Measurements from ENCODE around the gene PRSS21.

PRSS21 gene, protein sequence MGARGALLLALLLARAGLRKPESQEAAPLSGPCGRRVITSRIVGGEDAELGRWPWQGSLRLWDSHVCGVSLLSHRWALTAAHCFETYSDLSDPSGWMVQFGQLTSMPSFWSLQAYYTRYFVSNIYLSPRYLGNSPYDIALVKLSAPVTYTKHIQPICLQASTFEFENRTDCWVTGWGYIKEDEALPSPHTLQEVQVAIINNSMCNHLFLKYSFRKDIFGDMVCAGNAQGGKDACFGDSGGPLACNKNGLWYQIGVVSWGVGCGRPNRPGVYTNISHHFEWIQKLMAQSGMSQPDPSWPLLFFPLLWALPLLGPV

GRCh38 chr16:2816751-2817339 lies at the start of gene PRSS21:
Gene PRSS21 (plus strand): TSS chr16:2817237. CDS start chr16:2817269, 32 bp downstream.
- no peak for DNase-seq

GRCh38 chr16:2767891-2768290 lies 49.1 kb upstream of the PRSS21 start:
- no peak for DNase-seq

- DNase-seq, result no peak
Measured at GRCh38 chr16:2768403-2769089, 48.5 kb upstream of the PRSS21 start.

DNA sequence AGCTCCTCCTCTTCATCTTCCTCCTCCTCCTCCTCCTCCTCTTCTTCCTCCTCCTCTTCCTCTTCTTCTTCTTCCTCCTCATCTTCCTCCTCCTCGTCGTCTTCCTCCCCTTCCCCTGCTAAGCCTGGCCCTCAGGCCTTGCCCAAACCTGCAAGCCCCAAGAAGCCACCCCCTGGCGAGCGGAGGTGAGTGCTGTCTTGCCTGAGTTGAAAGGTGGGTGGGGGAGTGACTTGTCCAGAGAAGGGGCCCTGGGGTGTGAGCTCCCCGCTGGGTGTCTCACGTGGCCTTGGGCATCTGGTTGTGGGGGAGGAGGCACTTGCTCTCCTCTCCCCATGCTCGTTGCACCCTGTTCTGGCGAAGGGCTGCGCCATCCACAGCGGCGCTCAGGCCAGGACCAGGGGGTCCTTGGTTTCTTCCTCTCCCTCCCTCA lies 47.9 kb upstream of the PRSS21 start:
- no peak for DNase-seq

DNA sequence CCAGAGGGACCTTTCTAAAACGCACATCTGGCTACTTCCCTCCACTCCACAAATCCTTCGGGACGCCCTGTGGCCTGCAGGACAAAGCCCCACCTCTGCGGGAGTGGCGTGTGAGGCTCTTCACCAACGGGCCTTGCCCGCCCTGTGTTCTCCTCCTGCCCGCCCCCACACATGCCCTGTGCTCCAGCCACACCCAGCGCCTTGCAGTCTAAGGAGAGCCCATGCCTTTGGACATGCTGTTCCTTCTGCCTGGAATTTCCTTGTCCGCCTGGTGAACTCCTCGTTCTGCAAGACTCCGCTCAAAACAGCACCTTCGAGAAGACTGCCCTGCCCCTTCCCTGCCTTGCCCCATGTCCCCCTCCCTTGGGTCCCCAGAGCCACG lies 47.4 kb upstream of the PRSS21 start:
- no peak for DNase-seq

DNA sequence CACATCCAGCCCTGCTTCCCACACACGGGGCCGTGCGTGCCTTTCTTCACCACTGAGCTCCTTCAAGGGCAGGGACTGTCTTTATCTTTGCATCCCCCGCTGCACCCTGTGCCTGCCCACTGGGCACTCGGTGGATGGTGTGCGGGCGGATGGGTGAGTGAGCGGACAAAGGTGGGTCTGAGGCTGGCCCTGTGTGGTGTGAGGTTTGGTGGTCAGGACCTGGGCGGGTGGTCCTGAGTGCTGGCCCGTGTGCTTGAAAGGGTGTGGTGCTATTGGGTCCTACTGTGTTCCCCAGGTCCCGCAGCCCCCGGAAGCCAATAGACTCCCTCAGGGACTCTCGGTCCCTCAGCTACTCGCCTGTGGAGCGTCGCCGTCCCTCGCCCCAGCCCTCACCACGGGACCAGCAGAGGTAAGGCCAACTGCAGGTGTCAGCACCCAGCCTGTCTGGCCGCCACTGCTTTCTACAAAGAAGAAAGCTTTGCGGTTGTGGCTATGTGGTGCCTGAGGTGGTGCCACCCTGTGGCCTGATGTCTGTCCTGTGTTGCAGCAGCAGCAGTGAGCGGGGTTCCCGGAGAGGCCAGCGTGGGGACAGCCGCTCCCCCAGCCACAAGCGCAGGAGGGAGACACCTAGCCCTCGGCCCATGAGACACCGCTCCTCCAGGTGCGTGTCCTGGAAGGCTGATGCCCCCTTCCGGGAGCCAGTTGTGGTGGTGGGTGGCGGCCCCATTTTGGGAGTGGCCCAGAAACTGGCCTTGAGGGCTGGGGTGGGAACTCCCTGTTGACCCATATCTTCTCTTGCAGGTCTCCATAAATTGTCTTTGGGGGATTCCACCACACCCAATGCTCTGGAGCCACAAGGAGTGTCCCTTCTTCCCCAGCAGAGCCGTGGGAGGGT lies 46.7 kb upstream of the PRSS21 start:
- DNase-seq, result no peak

DNA sequence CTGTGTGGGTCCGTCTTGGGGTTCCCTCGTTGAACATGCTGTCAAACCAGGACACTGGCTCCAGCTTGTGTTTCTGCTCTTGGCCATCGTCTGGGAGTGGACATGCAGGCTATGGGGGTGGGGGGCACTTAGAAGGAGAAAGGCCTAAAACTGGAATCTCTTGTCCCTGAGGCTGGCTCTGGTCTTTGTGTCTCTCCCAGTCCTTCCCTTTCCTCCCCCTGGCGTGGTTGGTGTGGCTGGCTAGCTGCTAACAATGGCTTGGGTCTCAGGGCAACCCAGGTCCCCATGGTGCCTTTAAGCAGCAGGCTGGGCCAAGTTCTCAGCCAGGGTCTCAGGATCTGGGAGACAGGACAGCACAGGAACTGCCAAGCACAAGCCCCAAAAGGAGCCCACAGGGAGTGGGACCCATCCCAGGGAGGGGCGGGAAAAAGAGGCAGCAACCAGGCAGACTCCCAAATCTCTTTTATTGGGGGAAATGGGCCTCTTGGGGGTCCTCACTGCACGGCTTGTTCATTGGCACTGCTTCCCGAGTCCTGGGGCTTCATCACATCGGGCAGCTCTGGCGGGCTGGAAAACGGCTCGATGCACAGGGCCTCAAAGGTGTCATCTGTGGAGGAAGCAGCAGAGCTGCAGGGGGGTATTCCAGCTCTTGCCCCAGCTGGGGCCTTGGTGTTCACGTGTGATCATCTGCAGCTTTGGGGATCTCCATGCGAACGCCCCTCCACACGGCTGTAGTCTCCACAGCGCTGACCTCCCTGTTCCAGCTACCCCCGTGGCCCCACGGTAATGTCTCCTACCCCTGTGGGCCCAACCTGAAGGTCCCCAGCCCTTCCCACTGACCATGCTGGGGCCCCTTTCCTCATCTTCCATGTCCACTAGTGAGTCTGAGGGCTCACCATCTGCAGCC lies 45.3 kb upstream of the PRSS21 start:
- DNase-seq, result no peak

DNA sequence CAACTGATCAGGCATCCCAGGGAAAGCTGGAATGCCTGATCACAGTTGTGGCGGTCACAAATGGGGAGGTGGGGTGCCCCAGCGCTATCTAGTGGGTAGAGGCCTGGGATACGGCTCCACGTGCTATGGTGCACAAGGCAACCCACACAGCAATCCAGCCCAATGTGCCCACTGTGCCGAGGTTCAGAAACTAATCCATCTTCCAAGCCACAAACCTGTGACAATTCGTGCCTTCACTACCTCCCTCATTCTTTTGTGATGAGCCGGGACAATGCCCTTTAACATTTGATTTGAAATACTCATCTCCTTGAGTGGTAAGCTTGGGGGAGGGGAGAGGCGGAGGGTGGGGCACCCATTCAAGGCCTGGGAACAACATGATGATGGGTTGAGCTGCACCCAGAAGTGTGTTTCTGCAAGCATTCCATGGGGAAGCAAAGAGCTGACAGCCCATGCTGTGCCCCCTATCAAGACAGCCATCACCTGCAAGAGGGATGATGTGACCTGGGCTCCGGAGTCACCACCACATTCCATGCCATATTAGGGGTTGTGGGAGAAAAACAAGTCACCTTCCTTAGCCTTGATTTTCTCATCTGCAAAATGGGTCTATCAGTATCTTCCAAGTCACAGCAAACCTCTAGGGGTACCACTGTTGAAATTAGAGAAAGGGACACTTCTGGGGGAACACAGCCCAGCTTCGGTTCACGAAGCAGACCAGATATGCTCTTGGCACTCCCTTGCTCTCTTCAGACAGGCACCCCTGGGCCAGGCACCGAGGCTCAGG lies 43.7 kb upstream of the PRSS21 start:
- no peak for DNase-seq

- DNase-seq, result no peak
Measured at GRCh38 chr16:2774161-2774891, 42.7 kb upstream of the PRSS21 start.

DNA sequence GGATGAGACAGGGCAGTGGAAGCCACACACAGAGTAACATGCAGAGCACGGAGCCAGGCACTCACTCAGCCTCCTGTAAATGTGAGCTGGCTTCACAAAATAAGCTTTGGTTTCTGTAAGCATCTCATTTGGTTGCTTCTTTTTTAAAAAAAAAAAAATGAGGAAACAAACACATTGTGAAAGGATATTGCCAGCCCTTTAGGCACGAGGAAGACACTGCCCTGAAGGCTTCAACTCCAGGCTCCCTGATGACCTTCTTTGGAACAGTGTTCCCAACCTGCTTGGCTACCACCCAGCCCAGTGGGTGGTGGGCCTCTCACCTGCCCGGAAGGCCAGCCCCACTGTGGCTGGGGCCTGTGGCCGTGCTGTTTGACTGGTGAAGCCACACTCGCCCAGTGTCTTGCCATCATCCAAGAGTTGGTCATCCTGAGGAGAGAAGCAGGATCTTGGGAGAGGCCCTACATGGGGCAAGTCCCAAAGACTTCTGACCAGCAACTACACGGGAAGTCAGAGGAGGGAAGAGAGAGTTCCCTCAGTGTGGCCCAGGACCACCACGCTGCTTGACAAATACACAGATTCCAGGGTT lies 41.8 kb upstream of the PRSS21 start:
- DNase-seq, result no peak

GRCh38 chr16:2775765-2776499 lies 41.1 kb upstream of the PRSS21 start:
- DNase-seq, result no peak

- no peak for DNase-seq
Measured at GRCh38 chr16:2776500-2777139, 40.4 kb upstream of the PRSS21 start.

DNA sequence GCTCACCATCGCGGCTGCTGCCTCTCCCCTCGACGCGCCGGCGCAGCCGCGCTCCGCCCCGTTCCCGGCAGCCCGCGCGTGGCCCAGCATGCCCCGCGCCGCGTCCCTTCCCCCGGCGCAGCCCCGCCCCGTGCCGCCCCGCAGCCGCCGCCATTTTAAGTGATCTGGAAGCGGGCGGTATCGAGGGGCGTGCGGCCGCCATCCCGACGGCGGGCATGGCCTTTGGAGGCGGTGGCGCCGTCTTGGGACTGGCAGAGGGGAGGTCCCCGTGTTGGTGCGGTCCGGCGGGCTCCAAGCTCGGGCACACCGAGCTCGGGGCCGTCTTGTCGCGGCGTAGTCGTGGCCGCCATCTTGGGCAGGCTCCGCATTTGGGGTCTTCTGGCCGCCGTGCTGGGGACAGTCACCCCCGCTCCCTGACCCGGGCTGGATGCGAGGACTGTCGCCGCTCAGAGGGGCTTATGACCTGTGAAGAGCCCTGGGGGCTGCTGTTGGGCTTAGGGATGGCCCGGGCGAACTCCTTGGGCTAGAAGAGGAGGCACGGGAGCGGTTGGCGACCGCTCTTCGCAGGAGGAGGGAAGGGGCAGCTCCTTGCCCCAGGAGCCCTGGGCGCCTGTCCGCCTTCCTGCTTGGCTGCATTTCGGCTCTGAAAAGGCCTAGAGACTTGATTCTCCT lies 39.7 kb upstream of the PRSS21 start, which contains the start of gene ELOB:
ELOB (minus strand) TSS at position 50 of the 672 bp plus-strand sequence; CDS start at position 9, 41 bp downstream.
- peak; percentile 85 for DNase-seq

GRCh38 chr16:2777903-2778629 lies 39.0 kb upstream of the PRSS21 start:
- DNase-seq, result peak; percentile 39

GRCh38 chr16:2778630-2778958 lies 38.4 kb upstream of the PRSS21 start:
- no peak for DNase-seq

DNA sequence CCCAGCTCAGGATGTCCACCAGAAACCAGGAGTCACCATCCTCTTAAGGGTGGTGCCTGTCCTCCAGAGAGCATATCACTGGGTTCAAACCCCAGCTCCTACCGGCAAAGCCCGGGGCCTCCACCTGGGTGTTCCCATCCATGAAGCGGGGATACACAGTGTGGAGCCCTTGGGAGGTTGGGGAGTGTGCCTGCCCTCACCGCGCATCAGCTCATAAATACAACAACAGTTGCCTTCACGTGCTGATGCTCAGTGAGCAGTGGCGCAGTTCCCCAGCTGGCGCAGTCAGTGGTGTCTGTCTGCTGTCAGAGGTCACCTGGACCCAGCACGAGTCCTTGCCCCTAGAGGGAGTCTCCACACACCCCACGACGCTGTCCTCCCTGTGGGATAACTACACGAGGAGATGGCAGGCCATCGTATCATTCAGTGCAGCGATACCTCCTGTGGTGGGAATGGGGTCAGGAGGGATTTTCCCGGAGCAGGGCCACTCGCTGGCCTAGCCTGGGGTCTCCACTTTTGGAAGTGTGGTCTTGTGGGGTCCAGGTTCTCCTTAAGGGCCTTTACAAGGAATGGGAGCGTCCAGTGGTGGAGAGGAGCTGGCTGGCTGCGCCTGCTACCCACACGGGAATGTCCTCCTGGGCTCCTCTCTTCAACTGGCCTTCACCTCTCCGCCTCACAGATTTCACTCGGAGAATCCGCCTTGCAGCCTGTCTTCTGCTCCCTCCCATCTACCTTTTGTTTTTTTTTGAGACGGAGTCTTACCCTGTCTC lies 37.7 kb upstream of the PRSS21 start:
- DNase-seq, result no peak

All from NK-92 treated with Interleukin-12 subunit alpha and Interleukin-12 subunit beta, amount 100 ng/mL, for 24 hours (cell line).